ENCODE data around the gene RNU6-8. TPM values are rescaled to one million over a fixed set of nuclear protein-coding genes. Genes with fewer than 3 reads are reported as not detected.

Gene RNU6-8
- total RNA-seq, 2 experiments from 2014 or later: not detected

GRCh38 chr14:32169191-32169590 is 33.9 kb downstream of the RNU6-8 start:
- no peak overlapping the region for H3K27ac Mint-ChIP-seq
- POLR2A ChIA-PET: no interaction called here
- no peak for DNase-seq
- H3K4me1 Mint-ChIP-seq: no peaks in the 10 kb centered on the region
- no peak overlapping the region for H3K4me3 Mint-ChIP-seq
- CTCF ChIA-PET: no interaction called here
- H3K27me3 Mint-ChIP-seq: no peaks in the 10 kb centered on the region
- H3K36me3 Mint-ChIP-seq (ENCODE audit: low read depth): no peaks in the 10 kb centered on the region
- H3K9me3 Mint-ChIP-seq: no peaks in the 10 kb centered on the region

- no peak overlapping the region for H3K27ac Mint-ChIP-seq
- no peaks in the 10 kb centered on the region for H3K4me1 Mint-ChIP-seq
- no peak for DNase-seq
- no peaks in the 10 kb centered on the region for H3K27me3 Mint-ChIP-seq
- ChIA-PET CTCF (no interaction called here), POLR2A (no interaction called here)
- H3K4me3 Mint-ChIP-seq: no peak overlapping the region
- H3K9me3 Mint-ChIP-seq: no peaks in the 10 kb centered on the region
- no peaks in the 10 kb centered on the region for H3K36me3 Mint-ChIP-seq (ENCODE audit: low read depth)
These were observed 35.2 kb downstream of the RNU6-8 start for GRCh38 chr14:32167907-32168306.

- ChIA-PET POLR2A (no interaction called here), CTCF (no interaction called here)
- H3K27me3 Mint-ChIP-seq: no peaks in the 10 kb centered on the region
- H3K9me3 Mint-ChIP-seq: no peaks in the 10 kb centered on the region
- no peak overlapping the region for H3K4me3 Mint-ChIP-seq
- H3K27ac Mint-ChIP-seq: no peak overlapping the region
- H3K4me1 Mint-ChIP-seq: no peaks in the 10 kb centered on the region
- no peak for DNase-seq
- H3K36me3 Mint-ChIP-seq (ENCODE audit: low read depth): no peaks in the 10 kb centered on the region
These were observed 36.1 kb downstream of the RNU6-8 start for GRCh38 chr14:32166924-32167323.

DNA sequence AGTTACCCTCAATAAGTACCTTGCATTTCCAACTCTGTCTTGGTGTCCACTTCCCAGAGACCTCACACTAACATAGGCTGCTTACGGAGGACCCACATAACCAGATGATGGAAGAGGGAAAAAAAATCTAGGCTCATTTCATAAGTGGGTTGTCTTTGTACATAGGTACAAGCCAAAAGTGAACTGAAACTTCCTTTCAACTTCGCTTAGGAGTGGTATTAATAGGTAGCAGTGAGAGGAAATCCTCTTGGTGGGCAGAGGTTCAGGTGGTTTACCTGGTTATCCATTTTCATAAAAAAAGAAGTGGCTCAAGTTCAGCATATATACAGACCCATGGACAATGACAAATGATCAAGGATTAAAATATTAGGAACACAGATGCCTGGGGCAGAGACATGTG is 37.0 kb downstream of the RNU6-8 start:
- Mint-ChIP-seq H3K4me1 (no peaks in the 10 kb centered on the region), H3K27ac (no peak overlapping the region), H3K36me3 (ENCODE audit: low read depth) (peaks cover 2% of the 10 kb centered on the region), H3K4me3 (no peak overlapping the region), H3K27me3 (no peaks in the 10 kb centered on the region), H3K9me3 (no peaks in the 10 kb centered on the region)
- CTCF ChIA-PET: no interaction called here
- POLR2A ChIA-PET: no interaction called here
- no peak for DNase-seq

Other genes starting within 250 kb of the RNU6-8 start
- 10 to 100 TPM; 35.5 to 42.7 TPM for gene ARHGAP5, start 126.0 kb downstream of the RNU6-8 start, total RNA-seq
- gene RNU6-7, start 1.2 kb downstream of the RNU6-8 start, total RNA-seq: not detected
- 1 to 10 TPM; 1.1 to 1.4 TPM for gene AKAP6, start 126.0 kb upstream of the RNU6-8 start, total RNA-seq